Activated B cell treated with CpG ODN at 0.5 μM for 24 hours (primary cell): ENCODE results near the gene PARM1. TPM values are rescaled to one million over a fixed set of nuclear protein-coding genes. Genes with fewer than 3 reads are reported as not detected.
A peak's percentile ranks its signal among the peaks of the same experiment; 100 is the strongest.

ENCODE experiments used
- ATAC-seq: fragments of 200-7000 bp; cut with Tn5 transposase; one replicate; pipeline ENCODE4 v1.10.0; 2021; ENCODE audit warnings: low read depth, mild to moderate bottlenecking, moderate library complexity
- CTCF ChIA-PET: fragments of 350-600 bp; sonication (Branson Sonifier 250); formaldehyde crosslinking; loops from one replicate; lab custom pipeline; 2021; ENCODE audit warnings: antibody characterized with exemption; lab: Charles Lee
- POLR2A ChIA-PET: fragments of 350-600 bp; sonication (Branson Sonifier 250); formaldehyde crosslinking; loops from one replicate; lab custom pipeline; 2021; ENCODE audit warnings: antibody characterized with exemption; lab: Charles Lee
- DNase-seq: peaks from one replicate; pipeline ENCODE4 v3.0.0; 2022
- H3K27ac Mint-ChIP-seq: one replicate; pipeline ENCODE4 v1.8.0; 2020; ENCODE audit warnings: mixed read lengths
- H3K27me3 Mint-ChIP-seq: one replicate; pipeline ENCODE4 v1.8.0; 2021; ENCODE audit warnings: mixed read lengths
- H3K36me3 Mint-ChIP-seq: one replicate; pipeline ENCODE4 v1.8.0; 2021; ENCODE audit warnings: low read depth, mixed read lengths
- H3K4me1 Mint-ChIP-seq: one replicate; pipeline ENCODE4 v1.8.0; 2021; ENCODE audit warnings: mixed read lengths
- H3K4me3 Mint-ChIP-seq: one replicate; pipeline ENCODE4 v1.8.0; 2020; ENCODE audit warnings: mild to moderate bottlenecking, mixed read lengths
- H3K9me3 Mint-ChIP-seq: one replicate; pipeline ENCODE4 v1.8.0; 2020; ENCODE audit warnings: mixed read lengths
- intact Hi-C: fragments of 100-400 bp; cut with micrococcal nuclease; formaldehyde crosslinking; loops from one replicate; pipeline ENCODE4 v1.15.1; 2024
- total RNA-seq: library from RNA; stranded (reverse); gene quantifications from 2 replicates; pipeline ENCODE4 v1.2.3, GENCODE V29; 2022
- TF ChIP-seq, protein P1 (sequence below): fragments of 200-600 bp; IDR thresholded peaks from one replicate; pipeline ENCODE4 v1.8.0; 2022; ENCODE audit warnings: antibody characterized with exemption, mild to moderate bottlenecking

Gene PARM1
- total RNA-seq, 1 donor from 2014 or later: 6.5 TPM

DNA sequence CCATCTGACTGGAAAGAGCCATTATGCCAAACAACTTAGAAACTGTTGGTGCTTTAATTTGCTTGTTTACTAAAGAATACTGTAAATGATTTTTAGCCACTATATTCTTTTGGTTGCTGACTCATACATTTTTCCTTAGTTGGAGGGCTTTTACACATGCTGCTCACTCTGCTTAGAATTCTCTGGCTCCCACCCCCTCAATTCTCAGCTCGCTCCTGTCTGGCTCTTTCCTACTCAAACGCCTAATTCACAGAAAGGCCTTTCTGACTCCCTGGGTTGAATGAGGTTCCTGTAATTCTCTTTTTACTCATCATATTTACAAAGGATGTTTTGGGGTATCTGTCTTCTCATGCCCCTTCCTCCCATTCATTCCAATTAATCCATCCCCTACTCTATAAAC lies 26.1 kb upstream of the PARM1 start:
- DNase-seq (no peak), ATAC-seq (no peak)
- peaks cover 3% of the 10 kb centered on the region for H3K9me3 Mint-ChIP-seq
- H3K27ac Mint-ChIP-seq: no peak overlapping the region
- no peaks in the 10 kb centered on the region for H3K4me1 Mint-ChIP-seq
- H3K27me3 Mint-ChIP-seq: peaks cover 2% of the 10 kb centered on the region
- no peaks in the 10 kb centered on the region for H3K36me3 Mint-ChIP-seq
- TF ChIP-seq, protein P1, sequence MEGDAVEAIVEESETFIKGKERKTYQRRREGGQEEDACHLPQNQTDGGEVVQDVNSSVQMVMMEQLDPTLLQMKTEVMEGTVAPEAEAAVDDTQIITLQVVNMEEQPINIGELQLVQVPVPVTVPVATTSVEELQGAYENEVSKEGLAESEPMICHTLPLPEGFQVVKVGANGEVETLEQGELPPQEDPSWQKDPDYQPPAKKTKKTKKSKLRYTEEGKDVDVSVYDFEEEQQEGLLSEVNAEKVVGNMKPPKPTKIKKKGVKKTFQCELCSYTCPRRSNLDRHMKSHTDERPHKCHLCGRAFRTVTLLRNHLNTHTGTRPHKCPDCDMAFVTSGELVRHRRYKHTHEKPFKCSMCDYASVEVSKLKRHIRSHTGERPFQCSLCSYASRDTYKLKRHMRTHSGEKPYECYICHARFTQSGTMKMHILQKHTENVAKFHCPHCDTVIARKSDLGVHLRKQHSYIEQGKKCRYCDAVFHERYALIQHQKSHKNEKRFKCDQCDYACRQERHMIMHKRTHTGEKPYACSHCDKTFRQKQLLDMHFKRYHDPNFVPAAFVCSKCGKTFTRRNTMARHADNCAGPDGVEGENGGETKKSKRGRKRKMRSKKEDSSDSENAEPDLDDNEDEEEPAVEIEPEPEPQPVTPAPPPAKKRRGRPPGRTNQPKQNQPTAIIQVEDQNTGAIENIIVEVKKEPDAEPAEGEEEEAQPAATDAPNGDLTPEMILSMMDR: no peak
- intact Hi-C loops: no loop called here
- CTCF ChIA-PET: no interaction called here
- POLR2A ChIA-PET: no interaction called here
- H3K4me3 Mint-ChIP-seq: no peak overlapping the region

DNA sequence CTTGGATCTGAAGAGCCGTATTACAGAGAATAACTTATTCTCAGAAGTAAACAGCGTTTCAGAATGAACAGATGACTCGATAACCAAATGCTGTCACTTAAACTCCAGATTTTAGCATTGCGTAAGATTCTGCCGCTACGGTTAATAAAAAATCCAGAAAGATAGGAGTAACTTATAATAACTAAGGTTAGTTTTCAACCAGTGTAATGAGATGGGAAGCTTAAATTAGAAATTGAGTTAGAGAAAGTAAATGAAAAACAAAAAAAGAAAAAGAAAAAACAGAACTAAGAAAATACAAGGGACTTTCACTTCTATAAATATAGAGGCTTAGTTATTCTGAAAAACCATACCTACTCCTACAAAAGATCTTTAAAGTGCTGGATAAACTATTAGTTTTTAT lies 13.1 kb upstream of the PARM1 start:
- CTCF ChIA-PET: interaction anchor here (1.8 to 3.5 kb wide), 2 partner anchors 13 to 45 kb away, joined by 8 to 16 read pairs; partner anchors contain the start of gene PARM1
- Mint-ChIP-seq H3K27me3 (peaks cover 2% of the 10 kb centered on the region), H3K9me3 (peaks cover 3% of the 10 kb centered on the region), H3K27ac (peak overlapping the region; percentile 7), H3K4me3 (peak overlapping the region; percentile 76), H3K36me3 (no peaks in the 10 kb centered on the region), H3K4me1 (peaks cover 20% of the 10 kb centered on the region)
- intact Hi-C loops: loop anchor here (1.0 kb wide), 1 partner anchor 11 kb away; no protein-coding TSS in a partner anchor
- DNase-seq (no peak), ATAC-seq (no peak)
- POLR2A ChIA-PET: interaction anchor here (0.9 kb wide), 1 partner anchor 11 kb away, joined by 3 read pairs; no protein-coding TSS in a partner anchor
- TF ChIP-seq, protein P1: no peak

DNA sequence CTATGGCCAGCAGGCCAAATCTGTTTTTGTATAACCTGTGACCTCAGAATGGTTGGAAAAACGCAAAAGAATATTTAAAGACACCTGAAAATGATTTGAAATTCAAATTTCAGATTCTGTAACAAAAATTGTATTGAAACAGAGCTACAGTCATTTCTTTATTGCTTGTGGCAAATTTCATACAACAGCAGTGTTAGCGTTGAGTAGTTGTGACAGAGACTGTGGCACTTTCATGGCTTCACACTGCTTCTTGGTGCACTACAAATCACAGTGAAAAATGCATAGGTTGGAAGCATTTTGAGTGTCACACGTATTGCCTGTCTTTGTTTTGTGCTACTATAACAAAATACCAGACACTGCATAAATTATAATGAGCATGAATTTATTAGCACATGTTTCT lies 12.2 kb upstream of the PARM1 start:
- TF ChIP-seq, protein P1: no peak
- POLR2A ChIA-PET: interaction anchor here (1.0 kb wide), 1 partner anchor 12 kb away, joined by 4 read pairs; the partner anchor contains the start of gene PARM1
- H3K27ac Mint-ChIP-seq: no peak overlapping the region
- H3K36me3 Mint-ChIP-seq: no peaks in the 10 kb centered on the region
- no peak overlapping the region for H3K4me3 Mint-ChIP-seq
- DNase-seq: no peak
- H3K27me3 Mint-ChIP-seq: peaks cover 2% of the 10 kb centered on the region
- no peak for ATAC-seq
- CTCF ChIA-PET: interaction anchor here (1.8 to 3.5 kb wide), 2 partner anchors 12 to 46 kb away, joined by 8 to 16 read pairs; partner anchors contain the start of gene PARM1
- intact Hi-C loops: loop anchor here (1.0 kb wide), 1 partner anchor 10 kb away; no protein-coding TSS in a partner anchor
- peaks cover 19% of the 10 kb centered on the region for H3K4me1 Mint-ChIP-seq
- no peaks in the 10 kb centered on the region for H3K9me3 Mint-ChIP-seq

DNA sequence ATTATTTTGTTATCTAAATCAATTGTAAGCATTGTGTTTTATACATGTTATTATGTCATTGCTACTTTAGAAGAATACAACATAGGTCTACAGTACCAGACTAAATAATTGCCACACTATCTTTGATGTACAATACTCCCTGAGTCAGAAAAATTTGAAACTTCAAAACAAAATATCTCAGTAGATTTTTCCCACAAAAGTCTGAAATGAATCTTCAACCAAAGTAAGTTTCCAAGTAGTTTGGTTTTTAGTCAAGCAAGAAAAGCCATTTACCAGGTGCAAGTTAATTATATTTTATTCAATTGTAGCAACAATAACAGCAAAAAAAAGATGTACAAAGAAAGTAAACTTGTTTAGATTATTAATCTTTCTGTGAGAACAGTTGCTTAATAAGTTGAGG lies 11.4 kb upstream of the PARM1 start:
- no peak overlapping the region for H3K4me3 Mint-ChIP-seq
- no peaks in the 10 kb centered on the region for H3K36me3 Mint-ChIP-seq
- ChIA-PET CTCF (no interaction called here), POLR2A (no interaction called here)
- peaks cover 19% of the 10 kb centered on the region for H3K4me1 Mint-ChIP-seq
- H3K27me3 Mint-ChIP-seq: no peaks in the 10 kb centered on the region
- intact Hi-C loops: no loop called here
- H3K9me3 Mint-ChIP-seq: no peaks in the 10 kb centered on the region
- TF ChIP-seq, protein P1: no peak
- DNase-seq (no peak), ATAC-seq (no peak)
- no peak overlapping the region for H3K27ac Mint-ChIP-seq

DNA sequence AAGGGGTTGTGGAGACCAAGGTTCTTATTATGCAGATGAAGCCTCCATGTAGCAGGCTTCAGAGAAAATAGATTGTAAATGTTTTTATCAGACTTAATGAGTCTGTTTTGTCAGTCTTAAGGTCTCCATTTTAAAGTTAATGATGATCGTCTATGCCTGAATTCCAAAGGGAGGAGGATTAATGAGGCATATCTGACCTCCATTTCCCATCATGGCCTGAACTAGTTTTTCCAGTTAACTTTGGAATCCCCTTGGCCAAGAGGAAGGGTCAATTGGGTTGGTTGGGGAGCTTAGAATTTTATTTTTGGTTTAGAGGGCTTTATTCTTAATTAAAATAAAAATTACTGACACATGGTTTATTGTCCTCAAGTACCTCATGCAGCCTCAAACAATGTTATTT lies 6.9 kb upstream of the PARM1 start:
- Mint-ChIP-seq H3K36me3 (no peaks in the 10 kb centered on the region), H3K9me3 (no peaks in the 10 kb centered on the region), H3K4me3 (no peak overlapping the region), H3K27ac (no peak overlapping the region), H3K27me3 (no peaks in the 10 kb centered on the region), H3K4me1 (peaks cover 14% of the 10 kb centered on the region)
- ChIA-PET CTCF (no interaction called here), POLR2A (no interaction called here)
- ATAC-seq: no peak
- no peak for DNase-seq
- intact Hi-C loops: no loop called here
- TF ChIP-seq, protein P1: no peak
